AG20443 (cell line): Measurements from ENCODE around the gene MPND.
A peak's percentile ranks its signal among the peaks of the same experiment; 100 is the strongest.
"Not testable (repeated sequence)": the region's sequence is repeated elsewhere in the genome, so short reads cannot be mapped to it uniquely, and the experiment has no call there.

Source experiments
- DNase-seq: peaks from one replicate; pipeline ENCODE4 v3.0.0; 2012; ENCODE audit warnings: low spot score, mixed read lengths

MPND gene

GRCh38 chr19:4347521-4347920 lies 4.2 kb downstream of the MPND start:
- DNase-seq = no peak

GRCh38 chr19:4349225-4349624 lies 5.9 kb downstream of the MPND start:
- DNase-seq = not testable (repeated sequence)

GRCh38 chr19:4350111-4350510 lies 6.7 kb downstream of the MPND start:
- no peak for DNase-seq

GRCh38 chr19:4350726-4351125 lies 7.4 kb downstream of the MPND start:
- DNase-seq = no peak

- peak; percentile 72 for DNase-seq
Observed at GRCh38 chr19:4352701-4353121, 9.3 kb downstream of the MPND start.

- no peak for DNase-seq
Observed at GRCh38 chr19:4354282-4354681, 10.9 kb downstream of the MPND start.

GRCh38 chr19:4354897-4355296 lies 11.5 kb downstream of the MPND start:
- no peak for DNase-seq

- no peak for DNase-seq
Observed at GRCh38 chr19:4357095-4357797, 13.9 kb downstream of the MPND start.

GRCh38 chr19:4357921-4358326 lies 14.6 kb downstream of the MPND start:
- DNase-seq = no peak

GRCh38 chr19:4358709-4359626 lies 15.6 kb downstream of the MPND start:
- no peak for DNase-seq

GRCh38 chr19:4359627-4360000 lies 16.3 kb downstream of the MPND start:
- no peak for DNase-seq

GRCh38 chr19:4360081-4360569 lies 16.8 kb downstream of the MPND start:
- no peak for DNase-seq

GRCh38 chr19:4360641-4361151 lies 17.3 kb downstream of the MPND start:
- no peak for DNase-seq

GRCh38 chr19:4361152-4362046 lies 18.0 kb downstream of the MPND start:
- DNase-seq = no peak

GRCh38 chr19:4362101-4362828 lies 18.9 kb downstream of the MPND start:
- no peak for DNase-seq

GRCh38 chr19:4362831-4363545 lies 19.6 kb downstream of the MPND start:
- DNase-seq = no peak

GRCh38 chr19:4363571-4364304 lies 20.4 kb downstream of the MPND start:
- DNase-seq = no peak

GRCh38 chr19:4365341-4365740 lies 22.0 kb downstream of the MPND start:
- DNase-seq = no peak

GRCh38 chr19:4365791-4366665 lies 22.7 kb downstream of the MPND start:
- DNase-seq = no peak
